Testis (tissue), 3 donors: Measurements from ENCODE around the gene CP. TPM values are rescaled to one million over a fixed set of nuclear protein-coding genes. Genes with fewer than 3 reads are reported as not detected.

Source experiments
- DNase-seq: peaks from one replicate; pipeline ENCODE4 v3.0.0-alpha.2; 2019
- H3K27ac ChIP-seq, 2 donors: fragments of 200-600 bp; sonication (generic); one replicate each; pipeline ENCODE4 v1.5.1; 2019
- H3K27me3 ChIP-seq: fragments of 200-600 bp; sonication (generic); one replicate; pipeline ENCODE4 v1.5.1; 2019
- H3K36me3 ChIP-seq: fragments of 200-600 bp; sonication (generic); one replicate; pipeline ENCODE4 v1.5.1; 2017; ENCODE audit warnings: low read depth; ENCODE audit errors: missing control alignments
- H3K4me1 ChIP-seq: fragments of 200-600 bp; sonication (generic); one replicate; pipeline ENCODE4 v1.5.1; 2019
- H3K4me3 ChIP-seq, 2 donors: fragments of 200-600 bp; sonication (generic); one replicate each; pipeline ENCODE4 v1.5.1; 2017 to 2019
- H3K9me3 ChIP-seq: fragments of 200-600 bp; sonication (generic); one replicate; pipeline ENCODE4 v1.5.1; 2017
- POLR2A ChIP-seq: fragments of 450-650 bp; IDR thresholded peaks from one replicate; pipeline ENCODE4 v1.6.1; 2017; ENCODE audit warnings: antibody characterized with exemption, mild to moderate bottlenecking, moderate library complexity
- WGBS, 2 donors: methylation state at CpG; one replicate each; pipeline ENCODE4 v1.1.5; 2018; 5-methylcytosine and 5-hydroxymethylcytosine counted together
- intact Hi-C: fragments of 100-400 bp; cut with DNase I; formaldehyde crosslinking; loops from one replicate; pipeline ENCODE4 v1.15.1; 2023; ENCODE audit warnings: low total_unique reads
- polyA plus RNA-seq: library from polyadenylated mRNA; stranded (reverse); fragments of 350-450 nt; fragmentation: Illumina TruSeq; extraction: RNeasy Lipid Tissue Mini Kit (QIAGEN cat#74804); gene quantifications from one replicate; pipeline ENCODE4 v1.2.3, GENCODE V29; 2014; ENCODE audit warnings: low read depth, low replicate concordance; ENCODE audit not compliant: insufficient read depth
- total RNA-seq, 2 donors: library from RNA; depleted of rRNA; stranded (reverse); fragments of >200 nt; gene quantifications; one replicate each; pipeline ENCODE4 v1.2.3, GENCODE V29; 2016
- TF ChIP-seq, protein P1 (sequence below), 3 experiments: fragments of 450-650 bp in 2 of 3; fragments of 200-600 bp in 1 of 3; sonication (generic) in 1 of 3; IDR thresholded peaks; one replicate each; pipeline ENCODE4 v1.5.1; 2016 to 2019; ENCODE audit warnings: antibody characterized with exemption in 3 of 3, mild to moderate bottlenecking in 2 of 3, moderate library complexity in 1 of 3

Gene CP
- total and polyA plus RNA-seq, 3 donors from 2014 or later = 6.1 to 13.8 (median 10.3) TPM

DNA sequence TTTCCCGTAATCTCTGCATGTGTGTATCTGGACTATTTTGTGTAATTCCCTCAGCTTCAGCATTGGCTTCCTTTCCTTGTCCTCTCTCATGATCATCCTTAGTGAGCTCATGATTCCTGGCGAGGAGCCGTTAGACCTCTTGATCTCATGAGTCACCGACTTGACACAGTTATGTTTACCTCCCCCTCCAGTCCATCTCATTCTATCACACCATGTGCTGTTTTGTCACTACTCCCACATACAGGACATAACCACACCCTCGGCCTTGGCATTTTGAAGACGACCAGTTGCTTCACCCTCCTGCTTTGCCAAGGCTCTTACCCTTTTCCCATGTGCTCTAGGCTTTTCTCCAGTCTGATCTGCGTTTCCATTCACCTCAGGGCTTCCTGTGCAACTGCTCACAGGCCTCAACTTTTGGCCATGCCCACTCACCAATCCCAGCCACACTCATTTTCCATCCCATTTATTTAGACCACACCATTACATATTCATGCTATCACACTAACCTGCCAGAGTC is 41.5 kb downstream of the CP start:
- peaks cover 2% of the 10 kb centered on the region for H3K9me3 ChIP-seq
- no peaks in the 10 kb centered on the region for H3K27me3 ChIP-seq
- H3K4me3 ChIP-seq = no peak overlapping the region
- no peaks in the 10 kb centered on the region for H3K36me3 ChIP-seq
- peak overlapping the region; percentile 18 to 50 for H3K27ac ChIP-seq
- peaks cover 3% of the 10 kb centered on the region for H3K4me1 ChIP-seq
- intact Hi-C loops = no loop called here
- peak; percentile 93 for DNase-seq
- TF ChIP-seq, protein P1, sequence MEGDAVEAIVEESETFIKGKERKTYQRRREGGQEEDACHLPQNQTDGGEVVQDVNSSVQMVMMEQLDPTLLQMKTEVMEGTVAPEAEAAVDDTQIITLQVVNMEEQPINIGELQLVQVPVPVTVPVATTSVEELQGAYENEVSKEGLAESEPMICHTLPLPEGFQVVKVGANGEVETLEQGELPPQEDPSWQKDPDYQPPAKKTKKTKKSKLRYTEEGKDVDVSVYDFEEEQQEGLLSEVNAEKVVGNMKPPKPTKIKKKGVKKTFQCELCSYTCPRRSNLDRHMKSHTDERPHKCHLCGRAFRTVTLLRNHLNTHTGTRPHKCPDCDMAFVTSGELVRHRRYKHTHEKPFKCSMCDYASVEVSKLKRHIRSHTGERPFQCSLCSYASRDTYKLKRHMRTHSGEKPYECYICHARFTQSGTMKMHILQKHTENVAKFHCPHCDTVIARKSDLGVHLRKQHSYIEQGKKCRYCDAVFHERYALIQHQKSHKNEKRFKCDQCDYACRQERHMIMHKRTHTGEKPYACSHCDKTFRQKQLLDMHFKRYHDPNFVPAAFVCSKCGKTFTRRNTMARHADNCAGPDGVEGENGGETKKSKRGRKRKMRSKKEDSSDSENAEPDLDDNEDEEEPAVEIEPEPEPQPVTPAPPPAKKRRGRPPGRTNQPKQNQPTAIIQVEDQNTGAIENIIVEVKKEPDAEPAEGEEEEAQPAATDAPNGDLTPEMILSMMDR (IDR thresholded peaks at IDR 0.05) = no peak
- TF ChIP-seq POLR2A = no peak
- 30 to 36% methylated on average over 7 of the region's 7 CpGs for WGBS, 2 donors

DNA sequence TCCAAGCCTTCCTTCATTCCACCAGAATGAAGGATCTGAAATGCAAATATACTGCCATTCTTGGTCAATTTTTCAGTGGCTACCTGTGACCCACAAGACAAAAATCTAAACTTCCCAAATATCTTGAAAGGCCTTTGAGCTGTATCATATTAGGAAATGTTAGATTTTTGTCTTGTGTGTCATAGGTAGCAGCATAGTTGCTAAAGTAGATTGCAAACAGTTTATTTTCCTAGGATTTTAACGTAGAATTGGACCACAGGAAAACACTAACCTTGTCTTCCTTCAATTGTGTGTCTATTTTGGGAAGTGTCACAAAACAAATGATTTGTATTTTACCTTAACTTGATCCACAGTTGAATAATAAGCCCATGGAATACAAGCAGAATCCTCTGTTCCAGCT is 42.4 kb downstream of the CP start:
- Histone ChIP-seq H3K27me3 (no peaks in the 10 kb centered on the region), H3K36me3 (no peaks in the 10 kb centered on the region), H3K27ac (peak overlapping the region; percentile 9 to 50), H3K4me3 (no peak overlapping the region), H3K9me3 (peaks cover 2% of the 10 kb centered on the region), H3K4me1 (peaks cover 3% of the 10 kb centered on the region)
- no peak for DNase-seq
- TF ChIP-seq POLR2A = no peak
- TF ChIP-seq, protein P1 (IDR thresholded peaks at IDR 0.05) = no peak
- 84 to 93% methylated on average over 1 of the region's 1 CpG for WGBS, 2 donors
- intact Hi-C loops = no loop called here

DNA sequence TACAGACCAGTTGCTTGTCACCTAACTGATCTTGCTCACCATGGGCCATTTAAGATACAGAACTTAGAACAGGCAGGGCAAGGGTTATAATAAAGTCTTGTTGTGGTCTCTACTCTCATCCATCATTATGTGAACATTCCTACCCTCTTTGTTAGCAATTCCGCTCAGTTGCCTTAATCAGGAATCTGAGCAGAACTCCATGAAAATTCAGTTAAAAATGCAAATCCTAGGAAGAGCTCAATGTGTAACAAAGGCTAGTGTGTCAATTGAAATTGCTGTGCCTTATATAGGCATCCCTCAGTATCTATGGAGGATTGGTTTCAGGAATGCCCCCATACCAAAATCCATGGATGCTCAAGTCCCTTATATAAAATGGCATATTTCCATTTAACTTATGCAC is 44.5 kb downstream of the CP start:
- WGBS, 2 donors = 94 to 100% methylated on average over 1 of the region's 1 CpG
- intact Hi-C loops = no loop called here
- TF ChIP-seq, protein P1 (IDR thresholded peaks at IDR 0.05) = no peak
- no peak for TF ChIP-seq POLR2A

DNA sequence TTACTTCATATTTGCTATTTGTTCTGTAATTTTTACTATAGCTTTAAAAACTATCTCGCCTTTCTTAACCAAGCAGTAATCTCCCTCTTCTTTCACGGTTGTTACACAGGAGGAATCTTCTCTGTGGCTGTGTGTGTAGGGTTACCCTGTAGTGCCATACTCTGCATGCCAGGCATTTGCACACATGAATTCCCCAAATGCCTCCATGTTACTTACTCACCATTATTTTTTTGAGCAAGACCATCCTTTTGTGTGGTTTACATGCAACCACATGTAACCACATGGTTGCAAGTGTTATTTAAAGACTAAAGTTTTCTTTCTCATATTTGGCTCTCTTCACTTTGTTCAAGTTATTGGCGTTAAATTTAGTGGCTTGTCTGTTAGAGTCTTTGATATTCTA is 46.7 kb downstream of the CP start:
- H3K36me3 ChIP-seq = no peaks in the 10 kb centered on the region
- intact Hi-C loops = no loop called here
- H3K4me3 ChIP-seq = no peak overlapping the region
- no peaks in the 10 kb centered on the region for H3K27me3 ChIP-seq
- H3K4me1 ChIP-seq = no peaks in the 10 kb centered on the region
- TF ChIP-seq, protein P1 (IDR thresholded peaks at IDR 0.05) = no peak
- 85 to 90% methylated on average over 3 of the region's 3 CpGs for WGBS, 2 donors
- H3K27ac ChIP-seq = no peak overlapping the region
- no peak for DNase-seq
- H3K9me3 ChIP-seq = peaks cover 2% of the 10 kb centered on the region

More for the DNA sequence above, 44.5 kb downstream of the CP start:
- H3K4me3 ChIP-seq = no peak overlapping the region
- peaks cover 3% of the 10 kb centered on the region for H3K4me1 ChIP-seq
- peaks cover 2% of the 10 kb centered on the region for H3K9me3 ChIP-seq
- no peaks in the 10 kb centered on the region for H3K27me3 ChIP-seq
- no peak for DNase-seq
- no peaks in the 10 kb centered on the region for H3K36me3 ChIP-seq
- no peak overlapping the region for H3K27ac ChIP-seq

DNA sequence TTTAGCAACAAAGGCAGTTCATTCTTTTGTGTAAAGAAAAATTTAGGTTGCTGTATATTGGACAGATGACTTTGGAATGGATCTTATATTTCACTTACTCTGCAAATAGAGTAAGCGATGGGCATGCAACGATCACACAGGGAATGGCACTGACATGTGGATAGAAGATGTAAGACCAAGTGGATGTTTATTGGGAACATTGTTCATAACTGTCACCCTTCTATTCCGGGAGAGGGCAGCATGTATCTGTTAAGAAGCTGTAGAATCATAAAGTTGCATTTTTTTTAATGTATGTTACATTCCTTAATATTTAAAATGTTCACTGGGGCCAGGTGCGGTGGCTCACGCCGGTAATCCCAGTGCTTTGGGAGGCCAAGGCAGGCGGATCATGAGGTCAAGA is 51.0 kb downstream of the CP start:
- Histone ChIP-seq H3K36me3 (no peaks in the 10 kb centered on the region), H3K9me3 (no peaks in the 10 kb centered on the region), H3K4me3 (no peak overlapping the region), H3K4me1 (no peaks in the 10 kb centered on the region), H3K27ac (no peak overlapping the region), H3K27me3 (no peaks in the 10 kb centered on the region)
- intact Hi-C loops = no loop called here
- TF ChIP-seq POLR2A = no peak
- TF ChIP-seq, protein P1 (IDR thresholded peaks at IDR 0.05) = no peak
- WGBS, 2 donors = 95 to 99% methylated on average over 7 of the region's 7 CpGs
- DNase-seq = no peak
